Calu3 (cell line): ENCODE measurements around the gene ERLEC1. TPM values are rescaled to one million over a fixed set of nuclear protein-coding genes. Genes with fewer than 3 reads are reported as not detected.

Source experiments
- BruUV-seq: library from RNA; stranded (reverse); fragments of 400-500 nt; replicated peaks from 2 replicates; lab custom pipeline; 2021; lab: Mats Ljungman, UMichigan
- CTCF ChIA-PET: fragments of 300-600 bp; sonication (Branson Sonifier 250); formaldehyde crosslinking; loops from one replicate; lab custom pipeline; 2022; ENCODE audit warnings: antibody characterized with exemption; lab: Charles Lee
- DNase-seq: peaks from one replicate; pipeline ENCODE4 v3.0.0; 2022
- H3K27ac Mint-ChIP-seq: one replicate; pipeline ENCODE4 v1.8.0; 2022; ENCODE audit warnings: mixed read lengths; ENCODE audit not compliant: unreplicated experiment
- H3K27me3 Mint-ChIP-seq: one replicate; pipeline ENCODE4 v1.8.0; 2022; ENCODE audit warnings: mixed read lengths; ENCODE audit not compliant: unreplicated experiment
- H3K36me3 Mint-ChIP-seq: one replicate; pipeline ENCODE4 v1.8.0; 2022; ENCODE audit warnings: mild to moderate bottlenecking, moderate library complexity, mixed read lengths; ENCODE audit not compliant: insufficient read depth, unreplicated experiment
- H3K4me1 Mint-ChIP-seq: one replicate; pipeline ENCODE4 v1.8.0; 2022; ENCODE audit warnings: mild to moderate bottlenecking, low read depth, mixed read lengths; ENCODE audit not compliant: unreplicated experiment
- H3K4me3 Mint-ChIP-seq: one replicate; pipeline ENCODE4 v1.8.0; 2022; ENCODE audit warnings: mild to moderate bottlenecking, low read depth, moderate library complexity, mixed read lengths; ENCODE audit not compliant: unreplicated experiment
- H3K9me3 Mint-ChIP-seq: one replicate; pipeline ENCODE4 v1.8.0; 2022; ENCODE audit warnings: low read depth, mixed read lengths; ENCODE audit not compliant: unreplicated experiment
- intact Hi-C: fragments of 100-400 bp; cut with micrococcal nuclease; formaldehyde crosslinking; loops from one replicate; pipeline ENCODE4 v1.10.0; 2022; ENCODE audit not compliant: unreplicated experiment
- total RNA-seq: library from RNA; stranded (reverse); gene quantifications from 2 replicates; pipeline ENCODE4 v1.2.3, GENCODE V29; 2022
- TF ChIP-seq, protein P1 (sequence below): fragments of 200-600 bp; IDR thresholded peaks from one replicate; pipeline ENCODE4 v1.8.0; 2022; ENCODE audit warnings: antibody characterized with exemption; ENCODE audit not compliant: unreplicated experiment

ERLEC1 gene
- total RNA-seq, 1 experiment from 2014 or later: 51.9 TPM

DNA sequence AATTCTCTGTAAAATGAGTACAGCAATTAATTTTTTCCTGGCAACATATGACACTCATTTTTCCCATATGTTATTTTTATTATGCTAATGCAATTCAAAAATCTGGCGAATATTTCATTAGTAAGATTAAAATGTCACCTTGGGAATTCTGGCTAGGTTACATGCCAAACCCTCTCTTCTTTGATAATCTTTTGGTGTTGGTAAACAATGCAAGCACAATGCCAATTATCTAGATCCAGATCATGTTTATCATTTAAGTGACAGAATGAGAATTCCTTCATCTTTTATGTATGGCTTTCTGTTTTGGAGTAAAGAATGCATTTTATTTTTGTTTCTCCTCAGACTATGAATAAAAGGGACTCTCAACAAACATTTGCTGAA lies 39.2 kb downstream of the ERLEC1 start:
- Mint-ChIP-seq H3K27me3 (no peaks in the 10 kb centered on the region), H3K4me1 (no peaks in the 10 kb centered on the region), H3K4me3 (no peak overlapping the region), H3K36me3 (no peaks in the 10 kb centered on the region), H3K27ac (no peak overlapping the region), H3K9me3 (no peaks in the 10 kb centered on the region)
- no TSS peak for BruUV-seq
- TF ChIP-seq, protein P1, sequence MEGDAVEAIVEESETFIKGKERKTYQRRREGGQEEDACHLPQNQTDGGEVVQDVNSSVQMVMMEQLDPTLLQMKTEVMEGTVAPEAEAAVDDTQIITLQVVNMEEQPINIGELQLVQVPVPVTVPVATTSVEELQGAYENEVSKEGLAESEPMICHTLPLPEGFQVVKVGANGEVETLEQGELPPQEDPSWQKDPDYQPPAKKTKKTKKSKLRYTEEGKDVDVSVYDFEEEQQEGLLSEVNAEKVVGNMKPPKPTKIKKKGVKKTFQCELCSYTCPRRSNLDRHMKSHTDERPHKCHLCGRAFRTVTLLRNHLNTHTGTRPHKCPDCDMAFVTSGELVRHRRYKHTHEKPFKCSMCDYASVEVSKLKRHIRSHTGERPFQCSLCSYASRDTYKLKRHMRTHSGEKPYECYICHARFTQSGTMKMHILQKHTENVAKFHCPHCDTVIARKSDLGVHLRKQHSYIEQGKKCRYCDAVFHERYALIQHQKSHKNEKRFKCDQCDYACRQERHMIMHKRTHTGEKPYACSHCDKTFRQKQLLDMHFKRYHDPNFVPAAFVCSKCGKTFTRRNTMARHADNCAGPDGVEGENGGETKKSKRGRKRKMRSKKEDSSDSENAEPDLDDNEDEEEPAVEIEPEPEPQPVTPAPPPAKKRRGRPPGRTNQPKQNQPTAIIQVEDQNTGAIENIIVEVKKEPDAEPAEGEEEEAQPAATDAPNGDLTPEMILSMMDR: no peak
- no peak for DNase-seq
- CTCF ChIA-PET: no interaction called here
- intact Hi-C loops: no loop called here

DNA sequence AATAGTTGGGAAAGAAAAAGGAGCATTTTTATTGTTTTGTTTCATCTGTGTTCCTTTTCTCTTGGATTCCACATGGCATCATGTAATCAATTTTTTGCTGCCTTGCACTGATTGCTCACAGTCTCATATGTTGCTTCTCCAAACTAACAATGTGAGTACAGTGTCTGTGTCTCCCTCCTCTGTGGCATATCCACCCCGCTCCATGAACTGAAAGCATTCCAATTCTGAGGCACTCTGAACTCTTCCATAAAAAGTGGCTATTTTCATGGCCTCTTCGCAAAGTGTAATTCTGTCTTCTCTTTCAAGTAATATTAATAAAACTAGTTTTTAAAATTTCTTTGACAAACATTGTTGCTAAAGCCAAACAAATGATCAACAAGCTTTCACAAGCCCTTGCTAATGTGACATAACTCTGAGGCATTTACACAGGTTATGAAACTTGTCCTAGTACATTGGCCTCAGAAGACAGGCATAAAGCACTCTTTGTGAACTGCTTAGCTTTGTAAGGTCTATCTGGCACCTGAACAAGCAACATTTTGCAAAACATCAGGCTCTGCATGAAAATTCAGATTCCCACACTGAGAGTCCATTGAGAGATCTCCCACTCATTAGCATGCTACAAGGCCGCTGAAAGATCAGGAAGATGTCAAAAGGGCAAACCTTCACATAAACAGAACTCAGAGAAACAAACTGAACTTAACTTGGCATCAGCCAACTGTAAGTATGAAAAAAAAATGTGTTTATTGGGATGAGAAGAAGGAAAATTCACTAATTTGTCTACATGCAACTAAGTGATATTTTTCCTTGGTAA lies 39.9 kb downstream of the ERLEC1 start:
- DNase-seq: no peak
- no TSS peak for BruUV-seq
- Mint-ChIP-seq H3K9me3 (no peaks in the 10 kb centered on the region), H3K4me1 (no peaks in the 10 kb centered on the region), H3K4me3 (no peak overlapping the region), H3K36me3 (no peaks in the 10 kb centered on the region), H3K27ac (no peak overlapping the region), H3K27me3 (no peaks in the 10 kb centered on the region)
- TF ChIP-seq, protein P1: no peak
- CTCF ChIA-PET: no interaction called here
- intact Hi-C loops: no loop called here

DNA sequence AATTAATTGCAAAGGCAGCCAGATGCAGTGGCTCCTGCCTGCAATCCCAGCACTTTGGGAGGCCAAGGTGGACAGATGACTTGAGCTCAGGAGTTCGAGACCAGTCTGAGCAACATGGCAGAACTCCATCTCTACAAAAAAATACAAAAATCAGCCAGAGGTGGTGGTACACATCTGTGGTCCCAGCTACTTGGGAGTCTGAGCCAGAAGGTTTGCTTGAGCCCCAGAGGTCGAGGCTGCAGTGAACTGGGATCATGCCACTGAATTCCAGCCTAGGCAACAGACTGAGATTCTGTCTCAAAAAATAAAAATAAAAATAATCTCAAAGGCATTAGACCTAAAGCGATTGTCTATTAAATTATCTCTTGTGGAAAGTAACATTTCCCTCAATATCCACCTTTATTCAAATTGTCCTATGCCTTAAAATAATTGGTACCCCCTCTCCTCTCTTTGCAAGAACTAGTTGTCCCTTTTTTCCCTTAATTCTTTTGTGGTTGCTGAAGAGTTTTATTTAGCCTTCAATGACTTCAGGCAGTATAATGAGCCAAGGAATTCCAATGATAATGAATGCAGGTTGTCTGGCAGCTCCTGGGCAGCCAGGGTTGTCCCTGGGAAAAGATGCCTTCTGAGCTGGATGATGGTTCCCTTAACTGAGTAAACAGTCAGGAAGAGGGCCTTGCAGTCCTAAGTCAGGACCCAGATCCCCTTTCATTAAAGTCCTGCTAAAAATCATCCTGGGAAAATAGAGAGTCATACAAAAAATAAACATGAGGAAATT lies 40.7 kb downstream of the ERLEC1 start:
- BruUV-seq: no TSS peak

DNA sequence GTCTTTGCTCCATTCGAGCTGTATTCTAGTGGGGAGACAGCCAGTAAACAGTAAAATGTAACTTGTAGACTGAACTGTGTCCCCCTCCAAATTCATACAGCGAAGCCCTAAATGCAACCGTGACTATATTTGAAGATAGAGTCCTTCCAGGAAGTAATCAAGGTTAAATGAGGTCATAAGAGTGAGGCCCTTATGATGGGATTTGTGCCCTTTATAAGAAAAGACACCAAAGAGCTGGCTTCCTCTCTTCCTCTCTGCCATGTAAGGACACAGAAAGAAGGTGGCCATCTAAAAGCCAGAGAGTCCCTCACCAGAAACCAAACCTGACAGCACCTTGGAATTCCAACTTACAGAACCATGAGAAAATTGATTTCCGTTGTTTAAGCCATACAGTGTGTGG lies 41.5 kb downstream of the ERLEC1 start:
- DNase-seq: no peak
- Mint-ChIP-seq H3K27me3 (no peaks in the 10 kb centered on the region), H3K4me1 (no peaks in the 10 kb centered on the region), H3K4me3 (no peak overlapping the region), H3K27ac (no peak overlapping the region), H3K36me3 (no peaks in the 10 kb centered on the region), H3K9me3 (no peaks in the 10 kb centered on the region)
- CTCF ChIA-PET: no interaction called here
- intact Hi-C loops: no loop called here
- no TSS peak for BruUV-seq
- TF ChIP-seq, protein P1: no peak

More for the DNA sequence above, 40.7 kb downstream of the ERLEC1 start:
- Mint-ChIP-seq H3K4me3 (no peak overlapping the region), H3K4me1 (no peaks in the 10 kb centered on the region), H3K9me3 (no peaks in the 10 kb centered on the region), H3K36me3 (no peaks in the 10 kb centered on the region), H3K27me3 (no peaks in the 10 kb centered on the region), H3K27ac (no peak overlapping the region)
- no peak for DNase-seq
- TF ChIP-seq, protein P1: no peak
- CTCF ChIA-PET: no interaction called here
- intact Hi-C loops: no loop called here
